Measurements from ENCODE around the gene UAP1L1.

UAP1L1 gene

DNA sequence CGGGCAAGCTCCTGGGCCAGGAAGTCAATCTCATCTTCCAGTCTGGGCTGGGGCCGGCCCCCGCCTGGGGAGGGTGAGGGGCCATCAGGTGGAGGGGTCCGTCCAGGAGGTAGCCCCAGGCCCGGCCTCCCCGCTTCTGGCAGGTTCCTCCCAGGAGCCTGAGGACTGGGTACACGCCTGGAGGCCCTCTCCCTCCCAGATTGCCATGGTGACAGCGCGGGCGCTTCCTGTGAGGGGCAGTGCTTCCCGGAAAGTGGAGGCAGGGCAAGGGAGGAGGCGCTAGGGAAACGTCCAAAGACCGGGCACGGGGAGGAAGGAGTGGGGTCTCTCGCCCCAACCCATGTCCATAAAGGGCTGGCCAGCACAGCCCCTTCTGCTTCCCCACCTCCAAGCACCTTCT lies 36.2 kb upstream of the UAP1L1 start:
- no peak for DNase-seq (ENCODE audit: low spot score)

GRCh38 chr9:137042751-137043727 lies 34.3 kb upstream of the UAP1L1 start:
- no peak for DNase-seq (ENCODE audit: low spot score)

GRCh38 chr9:137044037-137044436 lies 33.3 kb upstream of the UAP1L1 start:
- no peak for DNase-seq (ENCODE audit: low spot score)

GRCh38 chr9:137044502-137045177 lies 32.7 kb upstream of the UAP1L1 start:
- DNase-seq (ENCODE audit: low spot score) = no peak

- DNase-seq (ENCODE audit: low spot score) = no peak
Measured at GRCh38 chr9:137045294-137046087, 31.8 kb upstream of the UAP1L1 start.

DNA sequence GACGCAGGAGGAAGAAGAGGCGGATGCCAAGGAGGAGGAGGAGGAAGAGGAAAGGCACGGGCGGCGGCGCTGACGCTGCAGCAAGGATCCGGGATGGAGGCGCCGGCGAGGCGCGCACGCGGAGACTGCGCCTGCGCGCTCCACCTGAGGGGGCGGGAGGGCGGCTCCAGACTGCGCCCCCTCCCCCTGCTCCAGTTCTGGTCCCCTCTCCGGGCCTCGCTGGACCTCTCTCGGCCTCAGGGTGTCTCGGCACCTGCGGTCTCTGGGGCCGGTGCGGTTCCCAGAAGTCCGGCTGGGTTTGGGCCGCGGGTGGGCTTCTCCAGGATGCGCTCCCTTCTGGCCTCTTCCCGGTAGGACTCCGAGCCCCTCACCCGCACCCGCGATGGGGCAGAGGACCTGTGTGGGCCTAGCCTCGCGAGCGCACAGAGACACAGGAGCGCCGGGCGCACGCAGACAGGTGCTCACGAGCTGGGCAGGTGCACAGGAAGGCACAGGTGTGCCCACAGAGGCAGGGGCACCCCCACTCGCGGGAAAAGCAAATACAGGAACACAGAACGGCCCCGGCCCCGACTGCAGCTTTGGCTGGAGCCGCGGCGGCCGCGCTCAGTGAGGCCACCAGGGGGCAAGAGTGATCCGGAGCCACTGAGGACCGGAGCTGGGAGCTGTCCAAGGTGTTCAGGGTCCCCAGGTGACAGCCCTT lies 31.1 kb upstream of the UAP1L1 start, which contains the start of gene NPDC1:
Gene NPDC1, minus strand, starts transcription at position 90 of the 700 bp plus-strand sequence. CDS start 188 bp downstream, outside the sequence.
- peak; percentile 86 for DNase-seq (ENCODE audit: low spot score)

- no peak for DNase-seq (ENCODE audit: low spot score)
Measured at GRCh38 chr9:137048655-137049543, 28.4 kb upstream of the UAP1L1 start.

DNA sequence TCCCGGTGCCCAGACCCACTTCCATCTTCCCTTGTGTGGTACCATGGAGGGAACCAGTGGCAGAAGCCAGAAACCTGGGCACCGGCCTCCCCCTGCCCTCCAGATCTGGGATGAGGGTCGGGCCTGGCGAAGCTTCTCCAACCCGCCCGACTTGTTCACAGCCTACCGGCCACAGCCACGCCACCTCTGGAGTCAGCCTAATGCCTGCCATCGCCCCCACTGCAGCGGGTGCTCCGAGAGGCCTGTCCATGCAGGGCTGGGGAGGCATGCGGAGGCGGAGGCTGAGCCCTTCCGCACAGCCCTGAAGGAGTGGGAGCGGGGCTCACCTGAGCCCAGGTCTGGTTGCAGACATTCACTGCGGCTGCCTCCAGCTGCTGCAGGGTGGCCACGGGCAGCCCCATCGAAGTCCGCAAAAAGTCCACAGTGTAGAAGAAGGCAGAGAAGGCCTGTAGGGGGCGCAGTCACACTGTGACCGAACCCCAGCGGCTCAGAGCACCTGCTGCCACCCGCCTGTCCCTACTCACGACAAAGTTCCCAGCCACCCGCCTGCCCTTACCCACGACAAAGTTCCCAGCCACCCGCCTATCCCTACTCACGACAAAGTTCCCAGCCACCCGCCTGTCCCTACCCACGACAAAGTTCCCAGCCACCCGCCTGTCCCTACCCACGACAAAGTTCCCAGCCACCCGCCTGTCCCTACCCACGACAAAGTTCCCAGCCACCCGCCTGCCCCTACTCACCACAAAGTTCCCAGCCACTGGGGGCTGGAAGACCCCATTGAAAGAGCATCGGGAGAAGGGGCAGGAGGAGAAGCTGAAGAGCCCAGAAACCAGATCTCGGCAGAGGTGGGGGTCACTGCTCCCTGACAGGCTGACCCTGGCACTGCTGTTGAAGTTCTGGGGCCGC lies 27.5 kb upstream of the UAP1L1 start:
- no peak for DNase-seq (ENCODE audit: low spot score)

DNA sequence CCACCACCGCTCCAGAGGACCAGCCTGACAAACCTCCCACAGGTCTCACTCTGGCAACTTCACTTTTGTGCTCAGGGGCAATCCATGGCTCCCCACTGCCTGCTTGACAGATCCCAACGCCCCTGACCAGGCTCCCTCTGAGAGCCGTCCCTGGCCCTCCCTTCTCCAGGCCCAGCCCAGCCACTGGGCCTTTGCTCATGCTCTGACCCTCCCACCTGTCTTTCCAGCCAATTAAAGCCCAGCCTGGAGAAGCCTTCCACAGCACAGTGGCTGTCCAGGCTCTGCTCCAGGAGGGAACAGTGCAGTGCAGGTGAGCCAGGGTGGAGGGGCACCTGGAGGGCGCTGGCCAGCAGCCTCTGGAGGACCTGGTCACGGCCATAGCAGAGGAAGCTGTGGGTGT lies 26.7 kb upstream of the UAP1L1 start:
- no peak for DNase-seq (ENCODE audit: low spot score)

- DNase-seq (ENCODE audit: low spot score) = no peak
Measured at GRCh38 chr9:137051145-137051724, 26.1 kb upstream of the UAP1L1 start.

GRCh38 chr9:137052293-137052692 lies 25.0 kb upstream of the UAP1L1 start:
- DNase-seq (ENCODE audit: low spot score) = no peak

GRCh38 chr9:137052998-137053943 lies 24.0 kb upstream of the UAP1L1 start:
- no peak for DNase-seq (ENCODE audit: low spot score)

DNA sequence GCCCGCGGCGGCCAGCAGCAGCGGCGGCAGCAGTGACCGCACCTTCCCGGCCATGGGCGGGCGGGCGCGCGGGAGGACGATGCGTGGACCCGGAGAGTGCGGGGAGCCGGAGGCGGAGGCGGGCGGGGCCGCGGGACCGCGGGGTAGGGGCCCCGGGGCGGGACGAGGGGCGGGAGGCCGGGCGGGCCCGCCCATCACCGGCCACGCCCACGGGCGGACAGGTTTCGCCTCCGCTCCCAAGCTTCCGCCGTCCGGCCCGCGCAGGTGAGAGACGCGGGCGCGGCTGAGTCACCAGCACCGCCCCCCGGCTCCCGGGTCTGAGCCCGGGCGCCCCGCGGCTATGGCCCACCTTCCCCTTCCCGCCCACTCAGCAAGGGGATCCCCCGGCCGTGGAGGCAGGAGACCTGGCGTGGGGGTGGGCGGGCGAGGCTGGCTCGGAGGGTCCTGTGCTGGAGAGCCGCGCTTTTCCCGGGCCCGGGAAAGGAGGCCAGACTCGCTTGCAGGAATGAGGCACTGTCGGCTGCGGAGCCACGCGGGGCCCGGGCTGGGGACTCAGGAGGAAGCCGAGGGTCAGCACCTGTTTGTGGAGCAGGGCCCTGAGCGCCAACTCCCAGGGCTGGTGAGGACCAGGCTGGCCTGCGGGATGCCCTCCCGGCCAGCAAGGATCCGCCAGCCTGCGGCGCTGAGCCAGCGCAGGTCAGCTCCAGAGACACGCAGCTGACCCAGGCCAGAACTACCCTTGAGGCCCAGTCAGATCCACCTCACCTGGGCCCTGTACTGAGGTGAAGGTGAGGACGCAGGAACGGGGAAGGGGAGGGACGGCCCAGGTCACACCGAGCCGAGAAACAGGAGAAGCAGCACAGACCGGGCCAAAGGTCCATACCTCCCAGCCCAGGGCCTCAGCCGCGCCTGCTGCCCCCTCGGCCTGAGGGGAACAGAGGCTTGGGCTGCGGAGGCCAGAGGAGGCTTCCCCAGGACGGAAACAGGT lies 23.1 kb upstream of the UAP1L1 start, which contains the start of gene ENTPD2:
Gene ENTPD2, minus strand, starts transcription at position 118 of the 988 bp plus-strand sequence. Its CDS starts 64 bp downstream, at position 54.
- no peak for DNase-seq (ENCODE audit: low spot score)

DNA sequence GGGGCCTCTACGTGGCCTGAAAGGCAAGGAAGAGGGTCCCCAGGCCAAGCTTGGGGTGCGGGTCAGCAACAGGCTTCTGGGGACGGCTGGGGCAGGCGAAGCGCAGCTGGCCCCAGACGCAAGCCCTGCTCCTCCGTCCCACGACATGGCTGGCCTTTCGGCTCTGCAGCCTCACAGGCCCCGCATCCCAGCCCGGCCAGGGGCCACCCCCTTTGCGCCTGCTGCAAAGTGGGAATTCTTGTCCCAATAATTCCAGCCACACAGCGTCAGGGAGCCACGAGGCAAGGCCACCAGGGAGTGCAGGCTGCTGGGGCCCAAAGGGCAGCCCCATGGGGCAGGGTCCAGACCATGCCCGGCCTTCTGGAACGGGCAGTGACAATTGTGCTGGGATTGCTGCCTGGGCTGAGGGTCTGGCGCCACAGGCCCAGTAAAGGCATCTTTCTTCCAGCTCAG lies 22.4 kb upstream of the UAP1L1 start:
- DNase-seq (ENCODE audit: low spot score) = no peak

- DNase-seq (ENCODE audit: low spot score) = peak; percentile 93
Measured at GRCh38 chr9:137055385-137056364, 21.6 kb upstream of the UAP1L1 start.
